Effector memory CD4-positive, alpha-beta T cell (primary cell): ENCODE results near the gene STAG1.

ENCODE experiments used
- DNase-seq, 3 donors: peaks; one replicate each; pipeline ENCODE4 v3.0.0-alpha.2; 2020
- H3K27ac ChIP-seq: 2 replicates; pipeline ENCODE4 v1.7.0; 2013; ENCODE audit warnings: mild to moderate bottlenecking, low read length, moderate library complexity; ENCODE audit not compliant: insufficient read depth, poor library complexity, severe bottlenecking
- H3K27me3 ChIP-seq: replicated peaks from 2 replicates; pipeline ENCODE4 v1.7.0; 2013; ENCODE audit warnings: mild to moderate bottlenecking, low read length; ENCODE audit not compliant: insufficient read depth, control insufficient read depth, poor library complexity, severe bottlenecking
- H3K36me3 ChIP-seq: 2 replicates; pipeline ENCODE4 v1.7.0; 2013; ENCODE audit warnings: mild to moderate bottlenecking, low read length, moderate library complexity; ENCODE audit not compliant: control insufficient read depth, insufficient read depth
- H3K4me1 ChIP-seq: 2 replicates; pipeline ENCODE4 v1.7.0; 2013; ENCODE audit warnings: low read length, mild to moderate bottlenecking; ENCODE audit not compliant: control insufficient read depth, insufficient read depth, poor library complexity, severe bottlenecking
- H3K4me3 ChIP-seq: 2 replicates; pipeline ENCODE4 v1.7.0; 2013; ENCODE audit warnings: low read length, low read depth, mild to moderate bottlenecking; ENCODE audit not compliant: insufficient read depth, poor library complexity, severe bottlenecking
- H3K9me3 ChIP-seq: 2 replicates; pipeline ENCODE4 v1.7.0; 2013; ENCODE audit warnings: mild to moderate bottlenecking, low read length, moderate library complexity; ENCODE audit not compliant: control insufficient read depth

The STAG1 gene

GRCh38 chr3:136637176-136637575, 115.0 kb downstream of the STAG1 start:
- H3K4me1 ChIP-seq, result no peaks in the 10 kb centered on the region
- no peaks in the 10 kb centered on the region for H3K9me3 ChIP-seq
- no peaks in the 10 kb centered on the region for H3K36me3 ChIP-seq
- H3K4me3 ChIP-seq, result no peak overlapping the region
- no peak for DNase-seq
- H3K27ac ChIP-seq, result no peak overlapping the region
- no peaks in the 10 kb centered on the region for H3K27me3 ChIP-seq

GRCh38 chr3:136634821-136635220, 117.4 kb downstream of the STAG1 start:
- DNase-seq, result no peak
- Histone ChIP-seq H3K36me3 (no peaks in the 10 kb centered on the region), H3K4me3 (no peak overlapping the region), H3K4me1 (no peaks in the 10 kb centered on the region), H3K27me3 (no peaks in the 10 kb centered on the region), H3K27ac (no peak overlapping the region), H3K9me3 (no peaks in the 10 kb centered on the region)

- no peak overlapping the region for H3K4me3 ChIP-seq
Measured at GRCh38 chr3:136632625-136633081, 119.5 kb downstream of the STAG1 start.

DNA sequence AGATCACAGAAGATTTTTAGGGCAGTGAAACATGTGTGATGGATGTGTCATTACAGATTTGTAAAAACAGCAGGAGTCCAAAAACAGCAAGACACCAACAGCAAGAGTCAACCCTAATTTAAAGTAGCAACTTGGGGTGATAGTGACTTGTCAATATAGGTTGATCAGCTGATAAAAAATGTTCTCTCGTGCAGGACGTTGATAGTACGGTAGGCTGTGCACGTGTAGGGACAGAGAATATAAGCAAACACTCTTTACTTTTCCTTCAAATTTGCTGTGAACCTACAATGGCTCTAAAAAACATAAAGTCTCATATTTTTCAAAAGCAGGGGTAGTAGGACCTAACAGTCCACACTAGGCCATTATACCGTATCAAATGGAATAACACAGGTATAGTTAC, 120.8 kb downstream of the STAG1 start:
- no peak for DNase-seq
- Histone ChIP-seq H3K27ac (no peak overlapping the region), H3K4me3 (no peak overlapping the region), H3K36me3 (peaks cover 6% of the 10 kb centered on the region), H3K4me1 (no peaks in the 10 kb centered on the region), H3K27me3 (no peaks in the 10 kb centered on the region), H3K9me3 (no peaks in the 10 kb centered on the region)

More at GRCh38 chr3:136632625-136633081, 119.5 kb downstream of the STAG1 start:
- Histone ChIP-seq H3K27ac (no peak overlapping the region), H3K36me3 (peaks cover 6% of the 10 kb centered on the region), H3K9me3 (no peaks in the 10 kb centered on the region), H3K4me1 (no peaks in the 10 kb centered on the region), H3K27me3 (no peaks in the 10 kb centered on the region)
- no peak for DNase-seq

GRCh38 chr3:136630915-136631314, 121.3 kb downstream of the STAG1 start:
- no peaks in the 10 kb centered on the region for H3K9me3 ChIP-seq
- H3K4me1 ChIP-seq, result no peaks in the 10 kb centered on the region
- H3K27ac ChIP-seq, result no peak overlapping the region
- peaks cover 6% of the 10 kb centered on the region for H3K36me3 ChIP-seq
- no peak overlapping the region for H3K4me3 ChIP-seq
- no peaks in the 10 kb centered on the region for H3K27me3 ChIP-seq
- DNase-seq, result no peak

DNA sequence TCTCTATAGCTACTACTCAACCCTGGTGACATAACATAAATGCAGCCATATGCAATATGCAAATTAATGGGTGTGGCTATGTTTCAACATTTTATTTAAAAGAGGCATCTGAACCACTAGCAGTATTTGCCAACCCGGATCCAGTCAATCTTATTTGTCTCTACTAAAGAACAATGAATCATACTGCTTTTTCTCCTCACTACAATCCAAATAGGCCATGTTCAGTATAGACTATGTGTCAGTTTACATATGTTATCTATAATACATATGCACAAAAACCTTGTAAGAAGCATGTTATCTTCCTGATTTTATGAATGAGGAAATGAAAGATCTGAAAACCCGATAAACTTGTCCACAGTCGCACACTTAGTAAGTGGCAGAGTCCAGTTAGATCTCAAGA, 125.7 kb downstream of the STAG1 start:
- H3K27ac ChIP-seq, result no peak overlapping the region
- H3K27me3 ChIP-seq, result no peaks in the 10 kb centered on the region
- no peak overlapping the region for H3K4me3 ChIP-seq
- no peaks in the 10 kb centered on the region for H3K9me3 ChIP-seq
- DNase-seq, result no peak
- peaks cover 6% of the 10 kb centered on the region for H3K36me3 ChIP-seq
- H3K4me1 ChIP-seq, result no peaks in the 10 kb centered on the region

DNA sequence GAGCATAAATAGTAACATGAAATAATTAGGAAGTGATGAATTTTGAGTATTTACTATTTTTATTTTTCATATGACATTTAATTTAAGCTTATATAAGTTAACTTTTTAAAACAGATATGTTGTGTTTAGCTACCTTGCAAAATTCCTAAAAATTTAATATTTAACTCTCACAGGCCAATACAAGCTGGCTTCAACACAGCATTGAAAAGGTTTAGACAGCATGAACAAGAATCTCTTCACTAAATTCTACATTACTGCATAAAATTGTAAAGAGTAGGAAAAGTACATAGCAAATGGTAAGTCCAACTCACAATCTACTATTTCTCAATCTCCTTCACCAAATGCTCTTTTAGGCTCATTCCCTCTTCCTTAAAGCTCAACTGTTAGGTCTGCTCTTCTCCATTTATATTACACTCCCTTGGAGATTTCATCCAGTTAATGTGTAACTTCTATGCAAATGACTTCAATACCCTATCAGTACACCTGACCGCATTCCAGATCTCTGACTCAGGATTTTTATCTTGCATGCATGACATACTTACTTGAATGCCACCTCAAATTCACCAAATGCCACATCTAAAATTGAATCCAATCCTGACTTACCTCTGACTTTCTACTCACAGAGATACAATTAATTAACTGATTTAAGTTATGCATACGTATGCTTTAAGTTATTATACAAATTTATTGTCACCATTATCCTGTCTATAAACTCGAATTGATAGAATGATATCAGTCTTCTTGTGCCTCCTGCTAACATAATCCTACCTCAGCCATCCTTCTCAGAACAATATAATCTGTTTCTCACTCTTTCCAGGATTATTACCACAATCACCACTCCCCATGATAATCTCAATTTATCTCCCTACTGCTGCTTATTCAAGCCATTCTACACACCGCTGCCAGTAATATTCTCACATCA, 127.0 kb downstream of the STAG1 start:
- Histone ChIP-seq H3K4me3 (no peak overlapping the region), H3K27ac (no peak overlapping the region), H3K36me3 (peaks cover 6% of the 10 kb centered on the region), H3K9me3 (no peaks in the 10 kb centered on the region), H3K27me3 (no peaks in the 10 kb centered on the region), H3K4me1 (no peaks in the 10 kb centered on the region)
- DNase-seq, result no peak

DNA sequence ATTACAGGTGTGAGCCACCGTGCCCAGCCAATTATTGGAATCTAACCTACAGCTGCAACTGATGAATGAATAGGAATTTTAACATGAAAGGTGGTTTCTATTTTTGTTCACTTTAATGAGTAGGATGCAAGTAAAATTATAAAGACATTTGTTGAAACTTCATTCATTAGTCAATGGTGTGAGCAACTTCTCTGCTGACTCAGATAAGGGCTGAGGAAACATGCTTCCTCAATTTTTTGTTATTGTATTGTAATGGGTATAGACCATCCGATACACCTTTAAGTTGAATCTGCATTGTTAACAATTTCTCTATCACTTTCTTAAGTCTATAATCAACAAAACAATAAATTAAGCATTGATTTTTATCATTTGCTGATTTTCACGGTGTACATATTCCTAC, 127.8 kb downstream of the STAG1 start:
- Histone ChIP-seq H3K36me3 (peaks cover 6% of the 10 kb centered on the region), H3K9me3 (no peaks in the 10 kb centered on the region), H3K4me3 (no peak overlapping the region), H3K4me1 (no peaks in the 10 kb centered on the region), H3K27me3 (no peaks in the 10 kb centered on the region), H3K27ac (no peak overlapping the region)
- DNase-seq, result no peak

DNA sequence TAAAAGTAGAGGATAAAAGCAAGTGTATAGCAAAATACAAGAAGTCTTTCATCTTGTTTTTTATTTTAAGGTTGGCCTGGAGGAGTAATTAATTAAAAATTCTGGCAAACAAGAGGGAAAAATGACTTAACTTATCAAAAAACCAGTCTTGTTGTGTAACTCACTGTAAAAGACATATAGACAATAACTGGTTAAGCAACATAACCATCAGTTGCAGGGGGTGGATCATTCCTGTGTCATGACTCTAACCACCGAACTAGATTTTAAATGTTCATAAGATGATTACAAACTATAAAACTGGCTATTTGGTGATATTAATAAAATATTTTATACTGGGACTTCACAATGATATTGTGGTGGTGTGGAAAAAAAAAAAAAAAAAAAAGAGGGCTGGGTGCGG, 130.6 kb downstream of the STAG1 start:
- Histone ChIP-seq H3K9me3 (no peaks in the 10 kb centered on the region), H3K36me3 (no peaks in the 10 kb centered on the region), H3K4me1 (no peaks in the 10 kb centered on the region), H3K27me3 (no peaks in the 10 kb centered on the region), H3K27ac (no peak overlapping the region), H3K4me3 (no peak overlapping the region)
- no peak for DNase-seq

DNA sequence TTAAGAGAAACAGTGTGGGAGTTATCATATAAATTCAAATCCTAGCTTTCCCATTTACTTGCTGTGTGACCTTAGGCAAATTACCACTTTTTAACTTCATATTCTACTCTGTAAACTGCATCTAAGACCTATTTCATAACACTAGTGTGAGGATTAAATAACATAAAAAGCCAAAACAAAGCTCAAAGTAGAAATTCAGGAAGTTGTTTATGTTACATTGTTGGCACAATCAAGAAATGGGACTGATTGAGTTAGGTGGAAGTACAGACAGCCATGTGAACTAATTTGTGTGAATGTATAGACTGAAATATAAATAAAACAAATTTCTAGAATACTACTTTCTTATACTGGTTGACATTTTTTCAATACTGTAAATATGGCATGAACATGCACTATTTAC, 131.7 kb downstream of the STAG1 start:
- H3K4me3 ChIP-seq, result no peak overlapping the region
- no peaks in the 10 kb centered on the region for H3K36me3 ChIP-seq
- no peaks in the 10 kb centered on the region for H3K9me3 ChIP-seq
- DNase-seq, result no peak
- no peaks in the 10 kb centered on the region for H3K4me1 ChIP-seq
- no peaks in the 10 kb centered on the region for H3K27me3 ChIP-seq
- H3K27ac ChIP-seq, result no peak overlapping the region
